ENCODE results near the gene HSPB7. TPM values are rescaled to one million over a fixed set of nuclear protein-coding genes. Genes with fewer than 3 reads are reported as not detected.
"Not testable (repeated sequence)": the region's sequence is repeated elsewhere in the genome, so short reads cannot be mapped to it uniquely, and the experiment has no call there.

HSPB7 gene
- total RNA-seq, 4 donors from 2014 or later = 2.4 to 4.2 (median 3.0) TPM

- 37% methylated on average over 16 of the region's 18 CpGs for WGBS, 2 donors
- peak; percentile 72 to 97 for DNase-seq (ENCODE audit: low spot score in 2 of 2)
- H3K4me3 ChIP-seq (ENCODE audit: low read depth, poor library complexity, severe bottlenecking) = no peak overlapping the region
- intact Hi-C loops (cut with DNase I; ENCODE audit: low total_unique reads) = loop anchor here (2.0 kb wide), 1 partner anchor 23 kb away; no protein-coding TSS in a partner anchor
- TF ChIP-seq POLR2A (IDR thresholded peaks at IDR 0.05) (no peak), CTCF (IDR thresholded peaks at IDR 0.05) (peak in 1 of 3 donors; percentile 75)
Measured at GRCh38 chr1:16055613-16056520, 38.0 kb upstream of the HSPB7 start.

GRCh38 chr1:16054598-16055540, 37.0 kb upstream of the HSPB7 start:
- TF ChIP-seq POLR2A (IDR thresholded peaks at IDR 0.05) (no peak), CTCF (IDR thresholded peaks at IDR 0.05) (no peak)
- no peak overlapping the region for H3K4me3 ChIP-seq (ENCODE audit: low read depth, poor library complexity, severe bottlenecking)
- DNase-seq (ENCODE audit: low spot score in 2 of 2) = no peak
- WGBS, 2 donors = 74 to 85% methylated on average over 7 of the region's 7 CpGs
- intact Hi-C loops (cut with DNase I; ENCODE audit: low total_unique reads) = no loop called here

GRCh38 chr1:16053781-16054502, 36.1 kb upstream of the HSPB7 start:
- no peak overlapping the region for H3K4me3 ChIP-seq (ENCODE audit: low read depth, poor library complexity, severe bottlenecking)
- no peak for DNase-seq (ENCODE audit: low spot score in 2 of 2)
- TF ChIP-seq POLR2A (IDR thresholded peaks at IDR 0.05) (no peak), CTCF (IDR thresholded peaks at IDR 0.05) (no peak)
- intact Hi-C loops (cut with DNase I; ENCODE audit: low total_unique reads) = no loop called here
- WGBS, 2 donors = 68 to 81% methylated on average over 7 to 8 of the region's 8 CpGs

GRCh38 chr1:16051949-16052348, 34.1 kb upstream of the HSPB7 start:
- intact Hi-C loops (cut with DNase I; ENCODE audit: low total_unique reads); H3K4me3 ChIP-seq (ENCODE audit: low read depth, poor library complexity, severe bottlenecking); DNase-seq (ENCODE audit: low spot score in 2 of 2): not testable (repeated sequence)
- WGBS, 2 donors = 85 to 94% methylated on average over 6 to 12 of the region's 12 CpGs

- TF ChIP-seq CTCF (IDR thresholded peaks at IDR 0.05) = no peak
- TF ChIP-seq POLR2A (IDR thresholded peaks at IDR 0.05) = no peak
- WGBS, 2 donors = 95 to 96% methylated on average over 3 of the region's 3 CpGs
- DNase-seq (ENCODE audit: low spot score in 2 of 2) = no peak
- H3K4me3 ChIP-seq (ENCODE audit: low read depth, poor library complexity, severe bottlenecking) = no peak overlapping the region
- intact Hi-C loops (cut with DNase I; ENCODE audit: low total_unique reads) = no loop called here
Measured at GRCh38 chr1:16051039-16051438, 33.2 kb upstream of the HSPB7 start.
